Calu3 (cell line): ENCODE data around the gene SLC25A43. TPM values are rescaled to one million over a fixed set of nuclear protein-coding genes. Genes with fewer than 3 reads are reported as not detected.

ENCODE experiments used
- BruUV-seq: library from RNA; stranded (reverse); fragments of 400-500 nt; replicated peaks from 2 replicates; lab custom pipeline; 2021; lab: Mats Ljungman, UMichigan
- CTCF ChIA-PET: fragments of 300-600 bp; sonication (Branson Sonifier 250); formaldehyde crosslinking; loops from one replicate; lab custom pipeline; 2022; ENCODE audit warnings: antibody characterized with exemption; lab: Charles Lee
- DNase-seq: peaks from one replicate; pipeline ENCODE4 v3.0.0; 2022
- H3K27ac Mint-ChIP-seq: one replicate; pipeline ENCODE4 v1.8.0; 2022; ENCODE audit warnings: mixed read lengths; ENCODE audit not compliant: unreplicated experiment
- H3K27me3 Mint-ChIP-seq: one replicate; pipeline ENCODE4 v1.8.0; 2022; ENCODE audit warnings: mixed read lengths; ENCODE audit not compliant: unreplicated experiment
- H3K36me3 Mint-ChIP-seq: one replicate; pipeline ENCODE4 v1.8.0; 2022; ENCODE audit warnings: mild to moderate bottlenecking, moderate library complexity, mixed read lengths; ENCODE audit not compliant: insufficient read depth, unreplicated experiment
- H3K4me1 Mint-ChIP-seq: one replicate; pipeline ENCODE4 v1.8.0; 2022; ENCODE audit warnings: mild to moderate bottlenecking, low read depth, mixed read lengths; ENCODE audit not compliant: unreplicated experiment
- H3K4me3 Mint-ChIP-seq: one replicate; pipeline ENCODE4 v1.8.0; 2022; ENCODE audit warnings: mild to moderate bottlenecking, low read depth, moderate library complexity, mixed read lengths; ENCODE audit not compliant: unreplicated experiment
- H3K9me3 Mint-ChIP-seq: one replicate; pipeline ENCODE4 v1.8.0; 2022; ENCODE audit warnings: low read depth, mixed read lengths; ENCODE audit not compliant: unreplicated experiment
- intact Hi-C: fragments of 100-400 bp; cut with micrococcal nuclease; formaldehyde crosslinking; loops from one replicate; pipeline ENCODE4 v1.10.0; 2022; ENCODE audit not compliant: unreplicated experiment
- total RNA-seq: library from RNA; stranded (reverse); gene quantifications from 2 replicates; pipeline ENCODE4 v1.2.3, GENCODE V29; 2022
- TF ChIP-seq, protein P1 (sequence below): fragments of 200-600 bp; IDR thresholded peaks from one replicate; pipeline ENCODE4 v1.8.0; 2022; ENCODE audit warnings: antibody characterized with exemption; ENCODE audit not compliant: unreplicated experiment

SLC25A43 gene
- total RNA-seq, 1 experiment from 2014 or later = 15.5 TPM

DNA sequence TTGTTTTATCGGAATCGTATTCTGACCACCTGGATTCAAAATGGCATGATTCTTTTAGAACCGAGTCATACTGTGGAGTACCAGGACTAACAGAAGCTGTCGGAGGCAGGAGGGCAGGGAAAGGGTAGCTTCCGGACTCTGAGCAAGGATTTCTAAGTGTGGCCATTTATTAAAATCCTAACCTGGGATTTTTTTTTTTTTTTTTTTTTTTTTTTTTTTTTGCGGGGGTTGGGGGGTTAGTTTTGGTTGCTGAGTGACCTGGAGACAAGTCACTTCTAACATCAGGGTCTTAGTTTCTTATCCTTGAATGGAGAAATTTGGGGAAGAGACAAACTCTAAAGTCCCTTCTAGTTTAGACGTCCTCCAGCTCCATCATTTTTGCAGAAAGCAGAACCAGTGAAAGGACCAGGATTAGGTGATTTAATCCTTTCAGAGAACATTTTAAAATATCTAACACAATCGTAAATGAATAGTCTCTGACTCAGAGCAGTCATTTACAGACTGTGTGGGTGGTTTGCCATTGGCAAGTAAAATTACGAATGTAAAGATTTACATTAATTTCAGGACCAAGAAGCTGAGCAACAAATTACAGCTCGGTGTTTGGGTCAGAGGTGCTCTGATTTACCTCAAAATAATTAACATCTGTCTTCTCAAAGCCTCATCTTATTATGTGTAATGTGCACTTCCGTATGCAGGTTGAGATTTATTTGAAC, 76.4 kb downstream of the SLC25A43 start:
- Mint-ChIP-seq H3K36me3 (peaks cover 19% of the 10 kb centered on the region), H3K4me1 (peaks cover 27% of the 10 kb centered on the region), H3K27ac (no peak overlapping the region), H3K27me3 (no peaks in the 10 kb centered on the region), H3K9me3 (no peaks in the 10 kb centered on the region), H3K4me3 (no peak overlapping the region)
- intact Hi-C loops = no loop called here
- no peak for DNase-seq
- TF ChIP-seq, protein P1, sequence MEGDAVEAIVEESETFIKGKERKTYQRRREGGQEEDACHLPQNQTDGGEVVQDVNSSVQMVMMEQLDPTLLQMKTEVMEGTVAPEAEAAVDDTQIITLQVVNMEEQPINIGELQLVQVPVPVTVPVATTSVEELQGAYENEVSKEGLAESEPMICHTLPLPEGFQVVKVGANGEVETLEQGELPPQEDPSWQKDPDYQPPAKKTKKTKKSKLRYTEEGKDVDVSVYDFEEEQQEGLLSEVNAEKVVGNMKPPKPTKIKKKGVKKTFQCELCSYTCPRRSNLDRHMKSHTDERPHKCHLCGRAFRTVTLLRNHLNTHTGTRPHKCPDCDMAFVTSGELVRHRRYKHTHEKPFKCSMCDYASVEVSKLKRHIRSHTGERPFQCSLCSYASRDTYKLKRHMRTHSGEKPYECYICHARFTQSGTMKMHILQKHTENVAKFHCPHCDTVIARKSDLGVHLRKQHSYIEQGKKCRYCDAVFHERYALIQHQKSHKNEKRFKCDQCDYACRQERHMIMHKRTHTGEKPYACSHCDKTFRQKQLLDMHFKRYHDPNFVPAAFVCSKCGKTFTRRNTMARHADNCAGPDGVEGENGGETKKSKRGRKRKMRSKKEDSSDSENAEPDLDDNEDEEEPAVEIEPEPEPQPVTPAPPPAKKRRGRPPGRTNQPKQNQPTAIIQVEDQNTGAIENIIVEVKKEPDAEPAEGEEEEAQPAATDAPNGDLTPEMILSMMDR = no peak
- BruUV-seq = no TSS peak
- CTCF ChIA-PET = interaction anchor here (0.7 kb wide), 1 partner anchor 645 kb away, joined by 4 read pairs; no protein-coding TSS in a partner anchor

DNA sequence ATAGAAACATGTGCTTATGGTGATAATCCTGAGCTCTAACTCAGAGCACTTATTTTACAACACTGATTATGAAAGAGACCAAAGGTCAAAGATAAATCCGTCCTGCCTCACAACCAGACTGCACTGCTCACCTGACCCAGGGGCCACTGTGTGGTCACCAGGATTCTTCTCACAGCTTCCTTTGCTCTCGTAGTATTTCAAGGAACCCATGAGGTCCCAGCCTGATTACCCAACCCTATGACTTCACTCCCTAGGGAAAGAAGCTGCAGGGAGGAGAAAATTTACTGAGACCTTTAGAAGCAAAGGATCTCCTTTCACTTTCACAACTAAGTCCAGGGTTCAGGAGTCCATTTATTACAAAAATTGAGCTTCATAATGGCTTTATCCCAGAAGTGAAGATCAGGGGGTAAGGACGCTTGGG, 78.7 kb downstream of the SLC25A43 start:
- H3K27ac Mint-ChIP-seq = peak overlapping the region; percentile 89
- peaks cover 6% of the 10 kb centered on the region for H3K36me3 Mint-ChIP-seq
- peak overlapping the region; percentile 66 for H3K4me3 Mint-ChIP-seq
- CTCF ChIA-PET = interaction anchor here (0.5 to 1.9 kb wide), 11 partner anchors 9 to 306 kb away, joined by 3 to 11 read pairs (median 4); partner anchors contain the start of gene SLC25A5
- H3K27me3 Mint-ChIP-seq = no peaks in the 10 kb centered on the region
- BruUV-seq = no TSS peak
- TF ChIP-seq, protein P1 = no peak
- peak; percentile 58 for DNase-seq
- H3K9me3 Mint-ChIP-seq = no peaks in the 10 kb centered on the region
- intact Hi-C loops = no loop called here
- H3K4me1 Mint-ChIP-seq = peaks cover 27% of the 10 kb centered on the region

DNA sequence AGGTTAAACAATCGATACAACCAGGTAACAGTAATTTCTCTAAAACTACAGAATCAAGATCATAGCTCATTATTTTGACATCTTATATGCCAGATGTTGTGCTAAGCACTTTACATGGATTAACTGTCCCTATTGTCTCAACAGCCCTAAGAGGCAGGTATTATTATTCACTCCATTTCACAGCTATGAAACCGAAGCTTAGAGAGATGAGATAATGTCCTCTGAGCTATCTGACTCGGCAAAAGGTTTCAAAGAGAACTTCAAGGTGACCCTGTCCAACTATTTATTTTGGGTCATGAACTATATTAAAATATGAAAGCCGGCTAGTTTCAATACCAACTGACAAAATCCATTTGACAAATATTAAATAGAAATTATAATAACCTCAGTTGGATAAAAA, 79.4 kb downstream of the SLC25A43 start:
- no peaks in the 10 kb centered on the region for H3K27me3 Mint-ChIP-seq
- TF ChIP-seq, protein P1 = no peak
- no peaks in the 10 kb centered on the region for H3K9me3 Mint-ChIP-seq
- H3K36me3 Mint-ChIP-seq = peaks cover 6% of the 10 kb centered on the region
- no peak for DNase-seq
- CTCF ChIA-PET = interaction anchor here (0.6 to 1.9 kb wide), 9 partner anchors 10 to 306 kb away, joined by 3 to 11 read pairs (median 4); partner anchors contain the start of gene SLC25A5
- peak overlapping the region; percentile 66 for H3K4me3 Mint-ChIP-seq
- BruUV-seq = no TSS peak
- no peak overlapping the region for H3K27ac Mint-ChIP-seq
- intact Hi-C loops = no loop called here
- peaks cover 27% of the 10 kb centered on the region for H3K4me1 Mint-ChIP-seq

DNA sequence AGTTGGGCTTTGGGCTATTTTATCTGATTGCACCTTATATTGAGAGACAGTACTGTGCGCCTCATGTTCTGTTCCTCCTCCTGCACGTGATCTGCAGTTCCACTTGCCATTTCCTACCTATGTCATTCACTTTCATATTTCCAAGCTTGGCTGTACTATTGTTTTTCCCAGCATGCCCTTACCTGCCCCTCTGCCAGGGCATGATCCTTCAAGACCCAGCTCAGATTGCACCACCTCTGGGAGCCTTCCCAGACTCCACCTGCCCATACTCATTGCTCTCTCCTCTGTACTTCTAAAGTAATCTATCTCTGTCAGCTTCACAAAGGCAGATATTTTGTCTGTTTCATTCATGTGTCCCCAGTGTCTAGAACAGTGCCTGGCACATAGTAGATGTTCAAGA, 80.7 kb downstream of the SLC25A43 start:
- Mint-ChIP-seq H3K4me1 (peaks cover 27% of the 10 kb centered on the region), H3K27me3 (no peaks in the 10 kb centered on the region), H3K9me3 (no peaks in the 10 kb centered on the region), H3K36me3 (peaks cover 6% of the 10 kb centered on the region), H3K27ac (peak overlapping the region; percentile 19), H3K4me3 (no peak overlapping the region)
- CTCF ChIA-PET = no interaction called here
- DNase-seq = no peak
- BruUV-seq = no TSS peak
- TF ChIP-seq, protein P1 = no peak
- intact Hi-C loops = no loop called here
